Measurements from ENCODE around the gene IWS1.
"Not testable (repeated sequence)": the region's sequence is repeated elsewhere in the genome, so short reads cannot be mapped to it uniquely, and the experiment has no call there.

The IWS1 gene

GRCh38 chr2:127527001-127527804 lies 914 bp upstream of the IWS1 start:
- ChIA-PET CTCF (no interaction called here), POLR2A (interaction anchor here (0.7 to 2.0 kb wide), 25 partner anchors 8 to 310 kb away, joined by 3 to 33 read pairs (median 5); partner anchors contain the start of genes ERCC3 and MYO7B)
- TF ChIP-seq LEF1 (IDR thresholded peaks at IDR 0.05; ENCODE audit: borderline replicate concordance) (no peak), PKNOX1 (IDR thresholded peaks at IDR 0.05) (peak; percentile 93)
- DNase-seq (ENCODE audit: extremely low spot score): no peak

- POLR2A ChIA-PET: interaction anchor here (0.8 to 2.0 kb wide), 16 partner anchors 7 to 308 kb away, joined by 3 to 33 read pairs (median 5); partner anchors contain the start of genes ERCC3 and MYO7B
- TF ChIP-seq L3MBTL2 (conservative IDR thresholded peaks at IDR 0.05): peak; percentile 33; the same call in 1 of the 2 replicates
- TF ChIP-seq ELF4 (IDR thresholded peaks at IDR 0.05): no peak
- CTCF ChIA-PET: no interaction called here
- DNase-seq (ENCODE audit: extremely low spot score): no peak
Measured at GRCh38 chr2:127525691-127526131, 578 bp downstream of the IWS1 start.

GRCh38 chr2:127524198-127524834 lies 2.0 kb downstream of the IWS1 start:
- DNase-seq (ENCODE audit: extremely low spot score); CTCF ChIA-PET; POLR2A ChIA-PET: not testable (repeated sequence)

GRCh38 chr2:127523269-127523939 lies 2.9 kb downstream of the IWS1 start:
- CTCF ChIA-PET: no interaction called here
- POLR2A ChIA-PET: no interaction called here
- no peak for DNase-seq (ENCODE audit: extremely low spot score)
- TF ChIP-seq BHLHE40 (IDR thresholded peaks at IDR 0.05; ENCODE audit: borderline replicate concordance) (no peak), ARNT (IDR thresholded peaks at IDR 0.05) (no peak), PKNOX1 (IDR thresholded peaks at IDR 0.05) (no peak), LEF1 (IDR thresholded peaks at IDR 0.05; ENCODE audit: borderline replicate concordance) (no peak), HDGF (IDR thresholded peaks at IDR 0.05; ENCODE audit: borderline replicate concordance) (no peak), NFRKB (IDR thresholded peaks at IDR 0.05) (no peak), ELF4 (IDR thresholded peaks at IDR 0.05) (no peak)

GRCh38 chr2:127520424-127520823 lies 5.9 kb downstream of the IWS1 start:
- TF ChIP-seq LEF1 (IDR thresholded peaks at IDR 0.05; ENCODE audit: borderline replicate concordance): no peak
- TF ChIP-seq FOXA1 (IDR thresholded peaks at IDR 0.05): no peak
- no peak for TF ChIP-seq HDGF (IDR thresholded peaks at IDR 0.05; ENCODE audit: borderline replicate concordance)
- TF ChIP-seq ZNF384 (IDR thresholded peaks at IDR 0.05): no peak
- no peak for TF ChIP-seq CTBP1 (IDR thresholded peaks at IDR 0.05; ENCODE audit: borderline replicate concordance)
- no peak for TF ChIP-seq SP1 (IDR thresholded peaks at IDR 0.05)
- no peak for TF ChIP-seq ARNT (IDR thresholded peaks at IDR 0.05)
- no peak for TF ChIP-seq ELF4 (IDR thresholded peaks at IDR 0.05)
- TF ChIP-seq FOXK2 (IDR thresholded peaks at IDR 0.05): no peak
- TF ChIP-seq TARDBP (IDR thresholded peaks at IDR 0.05): no peak
- TF ChIP-seq L3MBTL2 (conservative IDR thresholded peaks at IDR 0.05): no peak
- TF ChIP-seq SUZ12 (IDR thresholded peaks at IDR 0.05): no peak
- TF ChIP-seq PKNOX1 (IDR thresholded peaks at IDR 0.05): no peak
- no peak for TF ChIP-seq BHLHE40 (IDR thresholded peaks at IDR 0.05; ENCODE audit: borderline replicate concordance)
- TF ChIP-seq NFRKB (IDR thresholded peaks at IDR 0.05): no peak
- POLR2A ChIA-PET: no interaction called here
- CTCF ChIA-PET: no interaction called here
- DNase-seq (ENCODE audit: extremely low spot score): no peak

- ChIA-PET CTCF (no interaction called here), POLR2A (interaction anchor here (1.2 kb wide), 1 partner anchor 9 kb away, joined by 7 read pairs; the partner anchor contains the start of gene IWS1)
- no peak for DNase-seq (ENCODE audit: extremely low spot score)
- TF ChIP-seq SUZ12 (IDR thresholded peaks at IDR 0.05) (no peak), HDGF (IDR thresholded peaks at IDR 0.05; ENCODE audit: borderline replicate concordance) (no peak), NFRKB (IDR thresholded peaks at IDR 0.05) (no peak), ELF4 (IDR thresholded peaks at IDR 0.05) (no peak)
Measured at GRCh38 chr2:127517465-127517864, 8.8 kb downstream of the IWS1 start.

Data from HEK293T (cell line).